Activated CD4-positive, alpha-beta T cell treated with anti-CD3 and anti-CD28 coated beads for 36 hours (primary cell): Measurements from ENCODE around the gene NFIX. TPM values are rescaled to one million over a fixed set of nuclear protein-coding genes. Genes with fewer than 3 reads are reported as not detected.
A peak's percentile ranks its signal among the peaks of the same experiment; 100 is the strongest.

Experiments used
- ATAC-seq: fragments of 200-7000 bp; cut with Tn5 transposase; one replicate; pipeline ENCODE4 v1.10.0; 2021; ENCODE audit warnings: mild to moderate bottlenecking, moderate library complexity
- CTCF ChIA-PET: fragments of 350-600 bp; sonication (Branson Sonifier 250); formaldehyde crosslinking; loops from one replicate; lab custom pipeline; 2021; ENCODE audit warnings: antibody characterized with exemption; lab: Charles Lee
- POLR2A ChIA-PET: fragments of 350-600 bp; sonication (Branson Sonifier 250); formaldehyde crosslinking; loops from one replicate; lab custom pipeline; 2021; ENCODE audit warnings: antibody characterized with exemption, inconsistent platforms; lab: Charles Lee
- DNase-seq: peaks from one replicate; pipeline ENCODE4 v3.0.0-alpha.2; 2020
- H3K27ac Mint-ChIP-seq: one replicate; pipeline ENCODE4 v1.8.0; 2021; ENCODE audit warnings: mixed read lengths
- H3K27me3 Mint-ChIP-seq: one replicate; pipeline ENCODE4 v1.8.0; 2021; ENCODE audit warnings: mixed read lengths
- H3K36me3 Mint-ChIP-seq: one replicate; pipeline ENCODE4 v1.8.0; 2021; ENCODE audit warnings: low read depth, mixed read lengths
- H3K4me1 Mint-ChIP-seq: one replicate; pipeline ENCODE4 v1.8.0; 2021; ENCODE audit warnings: mixed read lengths
- H3K4me3 Mint-ChIP-seq: one replicate; pipeline ENCODE4 v1.8.0; 2021; ENCODE audit warnings: mild to moderate bottlenecking, moderate library complexity, mixed read lengths
- H3K9me3 Mint-ChIP-seq: one replicate; pipeline ENCODE4 v1.8.0; 2021; ENCODE audit warnings: low read depth, mixed read lengths
- intact Hi-C, 2 experiments: fragments of 100-400 bp; cut with DNase I in 1 of 2; cut with micrococcal nuclease in 1 of 2; formaldehyde crosslinking; loops; one replicate each; pipeline versions ENCODE4 v1.14.2 to v1.15.1; 2022 to 2024; cut with DNase I, micrococcal nuclease
- total RNA-seq, 2 experiments: library from RNA; stranded (reverse); gene quantifications; one replicate each; pipeline ENCODE4 v1.2.3, GENCODE V29; 2021

The NFIX gene
- total RNA-seq, 2 experiments from 2014 or later: 4.3 to 4.8 TPM

DNA sequence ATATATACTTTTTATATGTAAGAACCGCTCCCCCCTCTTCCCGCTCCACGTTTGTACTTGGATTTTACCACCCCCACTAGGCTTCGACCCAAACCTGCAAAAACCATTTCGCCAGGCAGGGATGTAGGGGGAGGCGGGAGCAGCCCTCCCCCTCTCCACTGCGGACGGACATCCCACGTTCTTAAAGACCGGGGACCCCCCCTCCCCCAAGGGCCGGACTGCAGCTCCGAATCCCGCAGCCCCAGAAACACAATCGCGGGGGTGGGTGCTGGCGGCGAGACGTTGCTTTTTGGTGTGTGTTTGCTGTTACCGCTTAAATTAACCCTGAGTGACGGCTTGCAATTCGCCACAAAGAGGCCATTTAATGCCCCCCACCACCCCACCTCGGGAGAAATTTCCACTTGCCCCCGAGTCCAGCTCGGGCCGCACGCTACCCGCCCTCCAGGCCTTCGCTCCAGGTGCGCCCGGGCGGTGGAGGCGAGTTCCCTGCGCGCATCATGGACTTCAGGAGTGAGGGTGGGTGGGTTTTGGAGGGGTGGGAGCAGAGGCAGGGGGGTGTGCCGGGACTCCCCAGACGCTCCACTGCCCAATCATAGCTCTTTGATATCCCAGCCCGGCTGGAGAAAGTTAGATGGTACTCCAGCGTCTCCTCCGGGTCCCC is 15.8 kb downstream of the NFIX start:
- intact Hi-C loops: no loop called here
- ChIA-PET CTCF (interaction anchor here (0.5 to 2.4 kb wide), 5 partner anchors 11 to 1066 kb away, joined by 3 to 10 read pairs (median 4); no protein-coding TSS in a partner anchor), POLR2A (no interaction called here)
- H3K4me3 Mint-ChIP-seq: no peak overlapping the region
- H3K4me1 Mint-ChIP-seq: peaks cover 22% of the 10 kb centered on the region
- H3K27ac Mint-ChIP-seq: no peak overlapping the region
- ATAC-seq (no peak), DNase-seq (no peak)
- H3K36me3 Mint-ChIP-seq: peaks cover 5% of the 10 kb centered on the region
- peaks cover 52% of the 10 kb centered on the region for H3K27me3 Mint-ChIP-seq
- H3K9me3 Mint-ChIP-seq: no peaks in the 10 kb centered on the region

DNA sequence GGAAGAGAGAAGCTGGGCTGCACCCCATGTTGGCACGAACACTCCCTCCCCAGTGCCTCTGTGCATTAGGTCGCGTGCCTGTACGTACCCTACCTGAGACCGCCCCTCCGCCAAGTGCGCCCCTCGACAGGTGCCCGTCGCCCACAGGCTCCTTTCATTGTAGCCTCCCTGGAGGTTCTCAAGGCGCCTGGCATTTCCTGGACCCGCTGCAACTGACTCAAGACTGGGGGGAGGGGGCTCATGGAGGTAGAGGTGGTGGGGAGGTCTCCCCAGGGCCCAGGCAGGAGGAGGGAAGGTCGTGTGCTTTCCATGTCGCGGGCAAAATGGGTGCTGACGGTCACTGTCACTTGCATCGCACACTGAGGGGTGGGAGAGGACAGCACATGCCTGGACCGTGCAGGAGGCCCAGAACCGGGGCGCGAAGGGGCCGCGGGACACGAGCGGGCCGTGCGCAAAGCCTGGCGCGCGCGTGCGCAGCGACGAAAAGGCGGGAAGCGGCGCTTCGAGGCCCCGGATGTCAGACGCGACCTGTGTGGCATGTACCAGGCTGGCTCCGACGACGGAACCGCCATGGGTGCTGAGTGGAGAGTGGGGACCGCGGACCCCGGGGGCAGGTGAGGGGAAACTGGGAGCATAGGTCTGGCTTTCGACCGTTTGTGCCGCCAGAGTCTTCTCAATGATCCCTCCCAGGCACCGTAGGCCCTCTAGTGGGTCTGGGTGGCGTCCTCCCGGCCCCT is 16.5 kb downstream of the NFIX start:
- POLR2A ChIA-PET: no interaction called here
- H3K27me3 Mint-ChIP-seq: peaks cover 56% of the 10 kb centered on the region
- no peak overlapping the region for H3K4me3 Mint-ChIP-seq
- peaks cover 5% of the 10 kb centered on the region for H3K36me3 Mint-ChIP-seq
- CTCF ChIA-PET: interaction anchor here (0.5 to 2.4 kb wide), 4 partner anchors 22 to 1065 kb away, joined by 3 to 10 read pairs (median 4); no protein-coding TSS in a partner anchor
- H3K4me1 Mint-ChIP-seq: peaks cover 22% of the 10 kb centered on the region
- DNase-seq (peak; percentile 63), ATAC-seq (no peak)
- H3K27ac Mint-ChIP-seq: no peak overlapping the region
- intact Hi-C loops: loop anchor here in 1 of 2 experiments (2.0 kb wide), 1 partner anchor 17 kb away; the partner anchor contains the start of gene NFIX
- no peaks in the 10 kb centered on the region for H3K9me3 Mint-ChIP-seq

DNA sequence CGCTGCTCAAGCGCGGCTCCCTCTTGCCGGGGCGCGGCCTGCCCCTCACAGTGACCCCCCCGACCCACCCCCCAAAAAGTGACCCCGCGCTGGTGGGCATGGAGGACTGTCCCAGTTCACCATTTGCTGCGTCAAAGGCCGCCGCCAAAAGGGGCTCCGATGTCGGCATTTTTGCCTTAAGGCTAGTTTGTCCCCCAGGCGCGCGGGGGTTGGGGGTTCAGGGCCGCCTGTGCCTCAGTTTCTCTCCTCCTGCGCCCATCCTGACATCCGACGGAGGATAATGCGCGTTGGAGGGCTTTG is 17.1 kb downstream of the NFIX start:
- peak overlapping the region; percentile 72 for H3K4me3 Mint-ChIP-seq
- ChIA-PET CTCF (no interaction called here), POLR2A (no interaction called here)
- H3K27ac Mint-ChIP-seq: peak overlapping the region; percentile 79
- H3K9me3 Mint-ChIP-seq: no peaks in the 10 kb centered on the region
- peaks cover 62% of the 10 kb centered on the region for H3K27me3 Mint-ChIP-seq
- peaks cover 22% of the 10 kb centered on the region for H3K4me1 Mint-ChIP-seq
- DNase-seq (no peak), ATAC-seq (no peak)
- intact Hi-C loops: loop anchor here in 1 of 2 experiments (2.0 kb wide), 1 partner anchor 18 kb away; the partner anchor contains the start of gene NFIX
- peaks cover 5% of the 10 kb centered on the region for H3K36me3 Mint-ChIP-seq

- peak overlapping the region; percentile 72 for H3K4me3 Mint-ChIP-seq
- peak; percentile 67 for DNase-seq
- peaks cover 63% of the 10 kb centered on the region for H3K27me3 Mint-ChIP-seq
- H3K27ac Mint-ChIP-seq: peak overlapping the region; percentile 79
- peaks cover 5% of the 10 kb centered on the region for H3K36me3 Mint-ChIP-seq
- intact Hi-C loops: loop anchor here in 1 of 2 experiments (1.0 to 2.0 kb wide), 2 partner anchors 18 to 85 kb away; partner anchors contain the start of gene NFIX
- ChIA-PET POLR2A (interaction anchor here (0.6 to 0.7 kb wide), 2 partner anchors 73 to 75 kb away, joined by 3 to 5 read pairs; no protein-coding TSS in a partner anchor), CTCF (interaction anchor here (0.9 to 2.4 kb wide), 12 partner anchors 13 to 165 kb away, joined by 3 to 17 read pairs (median 4); no protein-coding TSS in a partner anchor)
- H3K4me1 Mint-ChIP-seq: peaks cover 22% of the 10 kb centered on the region
- no peaks in the 10 kb centered on the region for H3K9me3 Mint-ChIP-seq
- ATAC-seq: peak; percentile 59
Measured at GRCh38 chr19:13012690-13013608, 17.7 kb downstream of the NFIX start.

- intact Hi-C loops: loop anchor here in 1 of 2 experiments (1.0 to 2.0 kb wide), 2 partner anchors 19 to 85 kb away; partner anchors contain the start of gene NFIX
- Mint-ChIP-seq H3K4me3 (peak overlapping the region; percentile 72), H3K27me3 (peaks cover 63% of the 10 kb centered on the region)
Measured at GRCh38 chr19:13013649-13014048, 18.4 kb downstream of the NFIX start.

DNA sequence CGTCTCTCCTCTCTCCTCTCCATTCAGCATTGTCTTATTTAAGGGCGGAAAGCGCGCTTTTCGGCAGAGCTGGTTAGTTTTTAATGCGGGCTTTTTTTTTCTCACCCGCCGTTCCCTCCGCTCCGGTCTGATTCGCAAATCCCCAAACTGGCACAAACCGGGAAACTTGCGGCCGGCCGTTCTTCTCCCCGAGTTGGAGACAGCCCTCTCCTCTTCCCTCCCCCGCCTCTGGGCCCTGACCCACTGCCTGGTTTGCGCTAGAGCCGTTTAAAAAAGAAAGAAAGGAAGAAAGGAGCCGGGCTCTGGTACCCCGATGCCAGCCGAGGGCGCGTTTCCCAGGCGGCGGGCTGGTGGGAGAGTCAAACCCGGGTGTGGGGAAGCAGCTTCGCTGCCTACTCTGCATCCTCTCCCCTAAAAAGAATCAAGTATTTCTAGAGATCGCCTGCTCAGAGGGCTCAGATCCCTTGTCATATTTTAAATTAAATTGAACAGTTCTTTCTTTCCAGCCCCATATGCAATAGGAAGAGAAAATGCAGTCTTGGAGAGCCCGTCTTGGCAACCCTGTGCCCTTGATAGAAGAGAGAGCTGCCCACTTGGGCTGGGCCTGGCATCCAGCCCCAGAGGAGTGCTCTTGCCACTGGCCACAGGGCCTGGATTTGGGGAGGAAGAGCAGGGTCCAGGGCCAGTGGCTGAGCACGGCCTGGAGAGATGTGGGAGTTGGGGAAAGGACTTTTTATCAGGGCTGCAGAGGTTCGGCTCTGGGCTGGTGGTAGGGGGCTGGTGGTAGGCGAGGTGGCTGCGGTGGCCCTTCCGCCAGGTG is 19.0 kb downstream of the NFIX start:
- H3K4me3 Mint-ChIP-seq: peak overlapping the region; percentile 72
- DNase-seq (no peak), ATAC-seq (no peak)
- ChIA-PET CTCF (interaction anchor here (0.6 to 2.4 kb wide), 15 partner anchors 14 to 717 kb away, joined by 3 to 17 read pairs (median 4); no protein-coding TSS in a partner anchor), POLR2A (no interaction called here)
- intact Hi-C loops: no loop called here
- H3K9me3 Mint-ChIP-seq: no peaks in the 10 kb centered on the region
- no peak overlapping the region for H3K27ac Mint-ChIP-seq
- H3K36me3 Mint-ChIP-seq: peaks cover 2% of the 10 kb centered on the region
- peaks cover 22% of the 10 kb centered on the region for H3K4me1 Mint-ChIP-seq
- peaks cover 58% of the 10 kb centered on the region for H3K27me3 Mint-ChIP-seq

More at GRCh38 chr19:13013649-13014048, 18.4 kb downstream of the NFIX start:
- ATAC-seq (no peak), DNase-seq (no peak)
- POLR2A ChIA-PET: interaction anchor here (0.6 to 0.7 kb wide), 2 partner anchors 72 to 76 kb away, joined by 3 to 5 read pairs; no protein-coding TSS in a partner anchor
- Mint-ChIP-seq H3K36me3 (peaks cover 5% of the 10 kb centered on the region), H3K4me1 (peaks cover 22% of the 10 kb centered on the region), H3K27ac (peak overlapping the region; percentile 55), H3K9me3 (no peaks in the 10 kb centered on the region)
- CTCF ChIA-PET: interaction anchor here (0.6 to 2.4 kb wide), 15 partner anchors 14 to 718 kb away, joined by 3 to 17 read pairs (median 4); no protein-coding TSS in a partner anchor

GRCh38 chr19:13014921-13015280 is 19.6 kb downstream of the NFIX start:
- CTCF ChIA-PET: interaction anchor here (1.7 to 2.4 kb wide), 3 partner anchors 14 to 49 kb away, joined by 13 to 17 read pairs (median 16); no protein-coding TSS in a partner anchor
- intact Hi-C loops: no loop called here
- peaks cover 58% of the 10 kb centered on the region for H3K27me3 Mint-ChIP-seq
- peaks cover 22% of the 10 kb centered on the region for H3K4me1 Mint-ChIP-seq
- peaks cover 2% of the 10 kb centered on the region for H3K36me3 Mint-ChIP-seq
- no peak overlapping the region for H3K27ac Mint-ChIP-seq
- POLR2A ChIA-PET: no interaction called here
- no peak overlapping the region for H3K4me3 Mint-ChIP-seq
- H3K9me3 Mint-ChIP-seq: no peaks in the 10 kb centered on the region
- ATAC-seq: no peak
- DNase-seq: no peak

GRCh38 chr19:13015361-13016223 is 20.3 kb downstream of the NFIX start:
- POLR2A ChIA-PET: no interaction called here

GRCh38 chr19:13016245-13016627 is 21.0 kb downstream of the NFIX start:
- Mint-ChIP-seq H3K36me3 (peaks cover 2% of the 10 kb centered on the region), H3K4me1 (peaks cover 22% of the 10 kb centered on the region), H3K4me3 (no peak overlapping the region), H3K27me3 (peaks cover 54% of the 10 kb centered on the region), H3K27ac (no peak overlapping the region), H3K9me3 (no peaks in the 10 kb centered on the region)
- ChIA-PET POLR2A (no interaction called here), CTCF (interaction anchor here (1.0 to 1.2 kb wide), 2 partner anchors 11 to 45 kb away, joined by 3 to 4 read pairs; no protein-coding TSS in a partner anchor)
- ATAC-seq: no peak
- no peak for DNase-seq
- intact Hi-C loops: no loop called here

More at GRCh38 chr19:13015361-13016223, 20.3 kb downstream of the NFIX start:
- peaks cover 22% of the 10 kb centered on the region for H3K4me1 Mint-ChIP-seq
- H3K27me3 Mint-ChIP-seq: peaks cover 56% of the 10 kb centered on the region
- H3K4me3 Mint-ChIP-seq: no peak overlapping the region
- H3K9me3 Mint-ChIP-seq: no peaks in the 10 kb centered on the region
- H3K27ac Mint-ChIP-seq: no peak overlapping the region
- no peak for DNase-seq
- intact Hi-C loops: no loop called here
- H3K36me3 Mint-ChIP-seq: peaks cover 2% of the 10 kb centered on the region
- ATAC-seq: no peak
- CTCF ChIA-PET: interaction anchor here (0.6 to 2.4 kb wide), 5 partner anchors 12 to 50 kb away, joined by 3 to 16 read pairs (median 4); no protein-coding TSS in a partner anchor
